Frontal cortex (tissue), 4 donors: ENCODE results near the gene OPHN1. TPM values are rescaled to one million over a fixed set of nuclear protein-coding genes. Genes with fewer than 3 reads are reported as not detected.
"Not testable (repeated sequence)": the region's sequence is repeated elsewhere in the genome, so short reads cannot be mapped to it uniquely, and the experiment has no call there.

Experiments used
- DNase-seq, 2 donors: peaks; one replicate each; pipeline ENCODE4 v3.0.0; 2012; ENCODE audit warnings: low spot score in 2 of 2
- FAIRE-seq: peaks from 2 replicates; lab custom pipeline; 2012; peaks lifted over from hg19 to GRCh38; lab: Jason Lieb, UNC
- total RNA-seq: library from RNA; depleted of rRNA; stranded (reverse); fragments of >200 nt; gene quantifications from one replicate; pipeline ENCODE4 v1.2.3, GENCODE V29; 2014
- donor health status: control.
- donor health status: control.
- donor health status: control.

The OPHN1 gene
- total RNA-seq, 1 donor from 2014 or later, result 39.1 TPM

GRCh38 chrX:68090266-68090665 is 343.0 kb downstream of the OPHN1 start:
- FAIRE-seq, result no peak
- DNase-seq, result no peak

- FAIRE-seq (no peak), DNase-seq (no peak)
Observed at GRCh38 chrX:68087526-68087925, 345.8 kb downstream of the OPHN1 start.

- DNase-seq (no peak), FAIRE-seq (no peak)
Observed at GRCh38 chrX:68086709-68087108, 346.6 kb downstream of the OPHN1 start.

GRCh38 chrX:68084765-68085164 is 348.5 kb downstream of the OPHN1 start:
- DNase-seq (no peak), FAIRE-seq (no peak)

GRCh38 chrX:68083510-68083909 is 349.8 kb downstream of the OPHN1 start:
- no peak for FAIRE-seq
- DNase-seq, result no peak

GRCh38 chrX:68079961-68080360 is 353.3 kb downstream of the OPHN1 start:
- FAIRE-seq (no peak), DNase-seq (no peak)

GRCh38 chrX:68078801-68079200 is 354.5 kb downstream of the OPHN1 start:
- not testable (repeated sequence) for FAIRE-seq, DNase-seq

- FAIRE-seq, result no peak
- no peak for DNase-seq
Observed at GRCh38 chrX:68077378-68077777, 355.9 kb downstream of the OPHN1 start.

GRCh38 chrX:68072041-68072440 is 361.3 kb downstream of the OPHN1 start:
- no peak for DNase-seq
- no peak for FAIRE-seq

- not testable (repeated sequence) for DNase-seq, FAIRE-seq
Observed at GRCh38 chrX:68070119-68070518, 363.2 kb downstream of the OPHN1 start.

- DNase-seq, result no peak
- no peak for FAIRE-seq
Observed at GRCh38 chrX:68061206-68061535, 372.1 kb downstream of the OPHN1 start.

- DNase-seq (no peak), FAIRE-seq (no peak)
Observed at GRCh38 chrX:68060506-68061205, 372.6 kb downstream of the OPHN1 start.

- FAIRE-seq, result no peak
- no peak for DNase-seq
Observed at GRCh38 chrX:68059469-68059868, 373.8 kb downstream of the OPHN1 start.

GRCh38 chrX:68049466-68049865 is 383.8 kb downstream of the OPHN1 start:
- no peak for FAIRE-seq

GRCh38 chrX:68048774-68049173 is 384.5 kb downstream of the OPHN1 start:
- DNase-seq (no peak), FAIRE-seq (no peak)

More at GRCh38 chrX:68049466-68049865, 383.8 kb downstream of the OPHN1 start:
- no peak for DNase-seq

GRCh38 chrX:68045008-68045577 is 388.2 kb downstream of the OPHN1 start:
- DNase-seq (no peak), FAIRE-seq (no peak)

GRCh38 chrX:68043713-68044438 is 389.4 kb downstream of the OPHN1 start:
- FAIRE-seq (no peak), DNase-seq (no peak)

- FAIRE-seq (no peak), DNase-seq (no peak)
Observed at GRCh38 chrX:68041110-68041509, 392.2 kb downstream of the OPHN1 start.

- DNase-seq (no peak), FAIRE-seq (no peak)
Observed at GRCh38 chrX:68018248-68019203, 414.8 kb downstream of the OPHN1 start.

GRCh38 chrX:67998540-67998939 is 434.8 kb downstream of the OPHN1 start:
- DNase-seq (no peak), FAIRE-seq (no peak)
